ACC112 (cell line): ENCODE results near the gene PCDH12.

Experiments
- H2AFZ ChIP-seq: fragments of 200-600 bp; sonication (generic); one replicate; pipeline ENCODE4 v1.6.0; 2017; ENCODE audit warnings: antibody characterized with exemption, low read length; ENCODE audit not compliant: unreplicated experiment
- H3K27ac ChIP-seq: fragments of 200-600 bp; sonication (generic); 2 replicates; pipeline ENCODE4 v1.5.1; 2014; ENCODE audit warnings: low read depth, mild to moderate bottlenecking, antibody characterized with exemption, low read length, moderate library complexity
- H3K27me3 ChIP-seq: fragments of 200-600 bp; sonication (generic); 2 replicates; pipeline ENCODE4 v1.6.1; 2014; ENCODE audit warnings: mild to moderate bottlenecking, antibody characterized with exemption, low read length, moderate library complexity, mixed read lengths; ENCODE audit not compliant: insufficient read depth
- H3K36me3 ChIP-seq: fragments of 200-600 bp; sonication (generic); 2 replicates; pipeline ENCODE4 v1.6.1; 2016; ENCODE audit warnings: mild to moderate bottlenecking, antibody characterized with exemption, low read length, moderate library complexity, mixed read lengths; ENCODE audit not compliant: insufficient read depth
- H3K4me1 ChIP-seq: fragments of 200-600 bp; sonication (generic); one replicate; pipeline ENCODE4 v1.6.1; 2016; ENCODE audit warnings: low read length, mixed read lengths; ENCODE audit not compliant: insufficient read depth, unreplicated experiment, control insufficient read depth
- H3K4me3 ChIP-seq: fragments of 200-600 bp; sonication (generic); 2 replicates; pipeline ENCODE4 v1.5.1; 2014; ENCODE audit warnings: mild to moderate bottlenecking, low read depth, low read length
- H3K79me2 ChIP-seq: fragments of 200-600 bp; sonication (generic); one replicate; pipeline ENCODE4 v1.6.0; 2016; ENCODE audit warnings: low read length; ENCODE audit not compliant: control insufficient read depth, unreplicated experiment, insufficient read depth

The PCDH12 gene

GRCh38 chr5:141958113-141958512 is at the start of gene PCDH12:
Gene PCDH12, minus strand, starts transcription at chr5:141958202. Its CDS starts 351 bp downstream, at chr5:141957851.
- no peak within 1 kb of the TSS for H3K4me3 ChIP-seq
- no peaks in the 10 kb centered on the region for H3K79me2 ChIP-seq
- H3K27me3 ChIP-seq, result no peaks in the 10 kb centered on the region
- H3K36me3 ChIP-seq, result no peaks in the 10 kb centered on the region
- H3K27ac ChIP-seq, result no peak within 1 kb of the TSS
- no peak within 1 kb of the TSS for H2AFZ ChIP-seq
- no peaks in the 10 kb centered on the region for H3K4me1 ChIP-seq

- no peak overlapping the region for H3K4me3 ChIP-seq
- H3K27ac ChIP-seq, result no peak overlapping the region
- peaks cover 9% of the 10 kb centered on the region for H3K4me1 ChIP-seq
- no peaks in the 10 kb centered on the region for H3K79me2 ChIP-seq
- no peak overlapping the region for H2AFZ ChIP-seq
- no peaks in the 10 kb centered on the region for H3K27me3 ChIP-seq
- H3K36me3 ChIP-seq, result peaks cover 6% of the 10 kb centered on the region
Observed at GRCh38 chr5:142007237-142007544, 49.2 kb upstream of the PCDH12 start.

- no peaks in the 10 kb centered on the region for H3K79me2 ChIP-seq
- peaks cover 5% of the 10 kb centered on the region for H3K4me1 ChIP-seq
- H3K4me3 ChIP-seq, result no peak overlapping the region
- no peak overlapping the region for H3K27ac ChIP-seq
- no peak overlapping the region for H2AFZ ChIP-seq
- no peaks in the 10 kb centered on the region for H3K27me3 ChIP-seq
- peaks cover 10% of the 10 kb centered on the region for H3K36me3 ChIP-seq
Observed at GRCh38 chr5:142006363-142007236, 48.6 kb upstream of the PCDH12 start.

GRCh38 chr5:142003266-142003800 is 45.3 kb upstream of the PCDH12 start:
- Histone ChIP-seq H3K36me3 (peaks cover 8% of the 10 kb centered on the region), H3K27ac (no peak overlapping the region), H3K79me2 (no peaks in the 10 kb centered on the region), H3K4me3 (no peak overlapping the region), H3K4me1 (no peaks in the 10 kb centered on the region), H3K27me3 (no peaks in the 10 kb centered on the region), H2AFZ (no peak overlapping the region)

- Histone ChIP-seq H3K4me1 (no peaks in the 10 kb centered on the region), H3K79me2 (no peaks in the 10 kb centered on the region), H3K36me3 (peaks cover 8% of the 10 kb centered on the region), H3K27ac (no peak overlapping the region), H2AFZ (no peak overlapping the region), H3K4me3 (no peak overlapping the region), H3K27me3 (no peaks in the 10 kb centered on the region)
Observed at GRCh38 chr5:142000704-142001484, 42.9 kb upstream of the PCDH12 start.

GRCh38 chr5:142000173-142000572 is 42.2 kb upstream of the PCDH12 start:
- H3K4me3 ChIP-seq, result no peak overlapping the region
- H3K4me1 ChIP-seq, result no peaks in the 10 kb centered on the region
- H2AFZ ChIP-seq, result no peak overlapping the region
- H3K27me3 ChIP-seq, result no peaks in the 10 kb centered on the region
- no peaks in the 10 kb centered on the region for H3K79me2 ChIP-seq
- peaks cover 8% of the 10 kb centered on the region for H3K36me3 ChIP-seq
- H3K27ac ChIP-seq, result no peak overlapping the region

GRCh38 chr5:141997358-141997960 is 39.5 kb upstream of the PCDH12 start:
- Histone ChIP-seq H3K27me3 (no peaks in the 10 kb centered on the region), H3K27ac (no peak overlapping the region), H3K79me2 (no peaks in the 10 kb centered on the region), H3K4me3 (no peak overlapping the region), H2AFZ (no peak overlapping the region), H3K36me3 (peaks cover 11% of the 10 kb centered on the region), H3K4me1 (no peaks in the 10 kb centered on the region)

GRCh38 chr5:141995656-141996055 is 37.7 kb upstream of the PCDH12 start:
- Histone ChIP-seq H3K27ac (no peak overlapping the region), H3K27me3 (no peaks in the 10 kb centered on the region), H3K4me1 (no peaks in the 10 kb centered on the region), H3K4me3 (no peak overlapping the region), H2AFZ (no peak overlapping the region), H3K36me3 (peaks cover 5% of the 10 kb centered on the region), H3K79me2 (no peaks in the 10 kb centered on the region)

- no peaks in the 10 kb centered on the region for H3K4me1 ChIP-seq
- no peak overlapping the region for H3K4me3 ChIP-seq
- no peaks in the 10 kb centered on the region for H3K27me3 ChIP-seq
- H3K79me2 ChIP-seq, result no peaks in the 10 kb centered on the region
- H2AFZ ChIP-seq, result no peak overlapping the region
- peaks cover 5% of the 10 kb centered on the region for H3K36me3 ChIP-seq
- H3K27ac ChIP-seq, result no peak overlapping the region
Observed at GRCh38 chr5:141994511-141995136, 36.6 kb upstream of the PCDH12 start.

GRCh38 chr5:141992349-141992963 is 34.5 kb upstream of the PCDH12 start:
- Histone ChIP-seq H3K79me2 (no peaks in the 10 kb centered on the region), H3K36me3 (peaks cover 5% of the 10 kb centered on the region)

More at GRCh38 chr5:141992349-141992963, 34.5 kb upstream of the PCDH12 start:
- H3K4me1 ChIP-seq, result no peaks in the 10 kb centered on the region
- H2AFZ ChIP-seq, result no peak overlapping the region
- H3K27ac ChIP-seq, result no peak overlapping the region
- H3K27me3 ChIP-seq, result no peaks in the 10 kb centered on the region
- no peak overlapping the region for H3K4me3 ChIP-seq
